GM10248 (cell line): Measurements from ENCODE around the gene ALOX12B.

Experiments
- CTCF ChIA-PET: fragments of 300-600 bp; sonication (Branson Sonifier 250); formaldehyde crosslinking; extraction: SDS; loops from one replicate; lab custom pipeline; 2021; ENCODE audit warnings: antibody characterized with exemption; lab: Yijun Ruan, JAX
- POLR2A ChIA-PET: fragments of 350-650 bp; sonication (Branson Sonifier 250); formaldehyde crosslinking; extraction: SDS; loops from one replicate; lab custom pipeline; 2020; ENCODE audit warnings: antibody characterized with exemption; lab: Yijun Ruan, JAX
- DNase-seq: peaks from one replicate; pipeline ENCODE4 v3.0.0; 2012; ENCODE audit errors: extremely low spot score
- CTCF ChIP-seq: IDR thresholded peaks from 2 replicates; pipeline ENCODE4 v1.5.1; 2012; ENCODE audit warnings: mild to moderate bottlenecking, low read depth; ENCODE audit errors: extremely low read depth, missing control alignments, control extremely low read depth

The ALOX12B gene

GRCh38 chr17:8104911-8105310 is 17.4 kb upstream of the ALOX12B start:
- no peak for DNase-seq
- TF ChIP-seq CTCF = no peak
- CTCF ChIA-PET = interaction anchor here (0.8 to 10.9 kb wide), 8 partner anchors 10 to 47 kb away, joined by 3 to 191 read pairs (median 12); partner anchors contain the start of gene ALOXE3
- POLR2A ChIA-PET = no interaction called here

GRCh38 chr17:8103549-8103948 is 16.0 kb upstream of the ALOX12B start:
- no peak for TF ChIP-seq CTCF
- DNase-seq = no peak
- ChIA-PET CTCF (interaction anchor here (0.9 to 10.9 kb wide), 7 partner anchors 8 to 46 kb away, joined by 3 to 191 read pairs (median 16); partner anchors contain the start of gene ALOXE3), POLR2A (no interaction called here)

- POLR2A ChIA-PET = no interaction called here
Measured at GRCh38 chr17:8101721-8102120, 14.2 kb upstream of the ALOX12B start.

GRCh38 chr17:8100763-8101162 is 13.2 kb upstream of the ALOX12B start:
- DNase-seq = no peak
- ChIA-PET POLR2A (interaction anchor here (0.7 kb wide), 1 partner anchor 19 kb away, joined by 4 read pairs; no protein-coding TSS in a partner anchor), CTCF (interaction anchor here (0.9 to 4.4 kb wide), 8 partner anchors 7 to 41 kb away, joined by 3 to 41 read pairs (median 10); no protein-coding TSS in a partner anchor)
- no peak for TF ChIP-seq CTCF

More at GRCh38 chr17:8101721-8102120, 14.2 kb upstream of the ALOX12B start:
- no peak for TF ChIP-seq CTCF
- CTCF ChIA-PET = interaction anchor here (1.3 to 4.4 kb wide), 7 partner anchors 8 to 42 kb away, joined by 4 to 41 read pairs (median 12); partner anchors contain the start of gene ALOXE3
- no peak for DNase-seq

- no peak for TF ChIP-seq CTCF
- DNase-seq = no peak
- ChIA-PET CTCF (interaction anchor here (0.8 to 4.4 kb wide), 9 partner anchors 7 to 58 kb away, joined by 3 to 41 read pairs (median 8); no protein-coding TSS in a partner anchor), POLR2A (interaction anchor here (0.7 kb wide), 1 partner anchor 19 kb away, joined by 4 read pairs; no protein-coding TSS in a partner anchor)
Measured at GRCh38 chr17:8100111-8100510, 12.6 kb upstream of the ALOX12B start.

GRCh38 chr17:8096541-8096940 is 9.0 kb upstream of the ALOX12B start:
- ChIA-PET CTCF (interaction anchor here (1.0 to 1.2 kb wide), 2 partner anchors 14 to 23 kb away, joined by 3 to 11 read pairs; no protein-coding TSS in a partner anchor), POLR2A (no interaction called here)
- DNase-seq = no peak
- TF ChIP-seq CTCF = no peak
